HCEC 1CT (cell line): ENCODE measurements around the gene RHOBTB3.
"Not testable (repeated sequence)": the region's sequence is repeated elsewhere in the genome, so short reads cannot be mapped to it uniquely, and the experiment has no call there.

ENCODE experiments used
- DNase-seq: peaks from one replicate; pipeline ENCODE4 v3.0.0-alpha.2; 2017

The RHOBTB3 gene, protein sequence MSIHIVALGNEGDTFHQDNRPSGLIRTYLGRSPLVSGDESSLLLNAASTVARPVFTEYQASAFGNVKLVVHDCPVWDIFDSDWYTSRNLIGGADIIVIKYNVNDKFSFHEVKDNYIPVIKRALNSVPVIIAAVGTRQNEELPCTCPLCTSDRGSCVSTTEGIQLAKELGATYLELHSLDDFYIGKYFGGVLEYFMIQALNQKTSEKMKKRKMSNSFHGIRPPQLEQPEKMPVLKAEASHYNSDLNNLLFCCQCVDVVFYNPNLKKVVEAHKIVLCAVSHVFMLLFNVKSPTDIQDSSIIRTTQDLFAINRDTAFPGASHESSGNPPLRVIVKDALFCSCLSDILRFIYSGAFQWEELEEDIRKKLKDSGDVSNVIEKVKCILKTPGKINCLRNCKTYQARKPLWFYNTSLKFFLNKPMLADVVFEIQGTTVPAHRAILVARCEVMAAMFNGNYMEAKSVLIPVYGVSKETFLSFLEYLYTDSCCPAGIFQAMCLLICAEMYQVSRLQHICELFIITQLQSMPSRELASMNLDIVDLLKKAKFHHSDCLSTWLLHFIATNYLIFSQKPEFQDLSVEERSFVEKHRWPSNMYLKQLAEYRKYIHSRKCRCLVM

DNA sequence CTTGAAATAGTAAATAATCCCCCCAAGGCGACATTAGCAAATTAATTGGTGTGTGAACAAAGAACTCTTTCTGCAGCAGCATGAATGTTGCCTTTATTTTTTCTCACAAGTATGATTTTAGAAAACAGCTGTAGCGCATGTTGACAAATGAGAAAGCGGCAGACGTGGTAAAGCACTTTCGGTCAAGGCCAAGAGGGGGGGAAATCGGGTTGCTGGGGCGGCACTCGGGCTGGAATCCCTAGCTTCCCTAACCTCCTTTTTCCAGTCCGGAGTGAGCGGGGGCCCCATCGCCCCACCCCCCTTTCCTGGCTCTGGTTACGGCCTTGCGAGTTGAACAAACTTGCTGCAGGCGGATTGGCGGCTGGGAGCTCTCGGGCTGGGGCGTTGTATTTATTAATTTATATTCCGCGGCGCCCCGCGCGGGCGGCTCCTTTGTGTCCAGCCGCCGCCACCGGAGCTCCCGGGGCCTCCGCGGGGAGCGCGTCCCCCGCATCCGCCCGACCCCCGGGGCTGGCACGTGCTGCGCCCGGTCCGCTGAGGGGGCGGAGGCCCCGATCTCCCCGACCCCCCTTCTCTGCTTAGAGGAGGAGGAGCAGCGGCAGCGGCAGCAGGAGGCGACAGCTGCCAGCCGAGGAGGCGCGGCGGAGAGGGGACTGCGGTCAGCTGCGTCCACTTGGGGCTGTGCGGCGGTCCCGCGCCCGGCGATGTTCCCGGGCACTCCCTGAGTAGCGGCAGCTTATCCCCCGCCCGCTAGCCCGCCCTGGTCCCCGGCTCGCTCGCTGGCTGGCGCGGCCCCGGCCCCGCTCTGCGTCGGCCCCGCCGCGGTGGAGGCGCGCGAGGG is at the start of gene RHOBTB3:
Gene RHOBTB3, plus strand, starts transcription at position 607 of the 841 bp plus-strand sequence. CDS start 347 bp downstream, outside the sequence.
- peak; percentile 96 for DNase-seq

DNA sequence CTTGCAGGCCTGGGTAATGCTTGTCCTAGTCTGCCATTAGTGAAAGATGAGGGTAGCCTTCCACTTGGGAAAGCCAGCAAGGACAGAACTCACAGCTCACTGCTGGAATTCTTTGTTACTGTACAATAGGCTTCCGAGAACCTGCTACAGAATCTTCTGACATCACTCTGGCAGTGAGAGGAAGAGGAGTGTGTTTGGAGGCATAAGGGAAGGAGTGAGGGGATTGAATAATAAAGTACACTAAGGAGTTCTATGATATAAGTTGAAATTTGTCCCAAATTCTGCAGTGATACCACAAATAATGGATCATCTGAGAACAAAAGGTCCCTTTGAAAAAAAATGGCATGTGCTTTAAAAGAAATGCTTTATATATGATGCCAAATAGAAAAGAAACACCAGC is 48.2 kb upstream of the RHOBTB3 start, which contains the start of gene SPATA9:
Gene SPATA9, minus strand, starts transcription at position 101 of the 400 bp plus-strand sequence. CDS start 137 bp downstream, outside the sequence.
- no peak for DNase-seq

DNA sequence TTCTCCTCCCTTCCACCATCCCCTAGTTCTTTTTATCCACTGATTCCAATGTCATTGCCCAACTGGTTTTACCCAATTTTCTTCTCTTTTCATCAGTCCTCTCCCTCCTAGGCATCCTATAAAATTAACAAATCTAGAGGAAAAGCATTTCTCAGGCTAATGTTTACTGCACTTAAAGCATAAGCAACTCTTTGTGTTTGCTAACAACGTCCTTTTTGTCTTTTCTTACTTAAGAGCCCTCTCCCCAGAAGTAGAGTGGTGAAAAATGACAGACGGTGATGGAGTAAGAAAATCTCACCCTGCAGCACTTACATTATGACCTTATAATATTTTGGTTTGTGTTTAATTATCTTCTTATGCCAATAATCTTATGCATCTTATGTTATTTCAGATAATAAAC is 46.8 kb upstream of the RHOBTB3 start:
- DNase-seq = no peak

DNA sequence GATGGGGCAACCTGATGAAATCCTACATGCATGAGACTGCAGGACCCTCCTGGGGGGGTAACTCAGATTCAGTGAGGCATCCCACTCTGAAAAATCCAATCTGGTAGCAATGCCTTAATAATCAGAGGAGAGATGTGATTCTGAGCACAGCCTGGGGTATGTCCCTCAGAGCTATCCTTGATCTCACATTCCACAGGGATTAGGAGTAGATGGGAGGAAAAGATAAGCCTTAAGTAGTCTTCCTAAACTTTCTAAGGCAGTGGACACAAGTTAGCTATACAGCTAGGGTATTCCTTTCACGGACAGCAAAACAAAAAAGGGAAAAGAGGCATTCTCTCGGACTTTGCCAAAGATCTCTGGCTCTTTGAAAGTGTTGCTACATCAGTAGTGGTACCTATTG is 44.5 kb upstream of the RHOBTB3 start:
- no peak for DNase-seq

- DNase-seq = no peak
Measured at GRCh38 chr5:95689680-95690079, 41.5 kb upstream of the RHOBTB3 start.

DNA sequence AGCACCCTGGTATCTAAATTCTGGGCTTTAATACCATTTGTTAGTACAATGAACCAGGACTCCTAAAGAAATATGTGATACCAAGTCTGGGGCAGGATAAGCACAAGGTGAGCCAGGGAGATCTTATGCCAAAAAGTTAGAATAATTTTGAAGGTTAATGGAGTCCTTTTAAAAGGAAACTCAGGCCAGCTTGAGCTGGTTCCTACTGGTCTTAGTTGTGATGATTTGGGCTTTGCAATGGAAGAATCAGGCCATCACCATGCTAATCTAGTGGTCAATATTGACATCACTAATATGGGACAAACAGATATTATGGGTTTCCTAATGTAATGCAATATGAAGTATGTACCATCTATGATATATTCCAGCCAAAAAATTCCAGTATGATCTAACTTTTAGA is 40.8 kb upstream of the RHOBTB3 start:
- no peak for DNase-seq

DNA sequence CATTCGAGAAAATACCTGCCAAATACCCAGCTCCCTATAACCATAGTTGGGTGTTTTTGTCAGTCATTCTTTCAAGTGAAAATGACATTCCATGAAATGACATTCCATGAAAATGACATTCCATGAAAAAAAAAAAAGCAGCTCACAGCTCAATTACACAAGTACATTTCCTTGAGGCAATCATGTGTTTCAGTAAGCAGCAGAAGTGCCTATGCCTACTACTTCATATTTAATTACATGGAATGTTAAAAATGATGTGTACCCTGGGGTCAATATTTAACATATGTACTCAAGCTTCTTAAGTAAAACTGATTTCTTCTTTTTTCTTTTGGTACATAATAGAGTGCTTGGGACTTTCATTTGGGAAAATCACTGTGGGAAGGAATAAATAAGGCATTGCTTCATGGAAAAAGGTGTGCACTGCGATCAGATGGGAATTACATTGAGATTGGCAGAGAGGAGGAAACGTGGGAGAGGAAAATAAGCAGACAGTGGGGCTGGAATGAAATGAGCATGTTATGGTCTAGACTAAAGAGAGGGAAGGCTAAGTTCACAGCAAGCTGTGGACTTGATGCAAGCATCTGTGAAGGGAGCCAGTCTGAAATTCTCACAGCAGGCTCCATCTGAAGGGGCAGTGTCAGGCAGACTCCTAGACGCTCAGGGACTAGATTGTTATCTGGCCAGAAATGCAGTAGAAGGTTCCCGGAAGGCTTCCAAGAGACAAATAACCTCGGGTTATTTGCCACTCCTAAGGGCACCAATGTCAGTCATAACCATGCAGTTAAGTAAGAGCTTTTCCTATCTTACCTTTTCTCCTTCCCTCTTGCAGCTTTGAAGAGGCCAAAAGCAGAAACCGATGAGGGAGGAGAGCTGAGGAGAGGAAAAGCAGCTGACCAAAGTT is 33.1 kb upstream of the RHOBTB3 start:
- DNase-seq = no peak

DNA sequence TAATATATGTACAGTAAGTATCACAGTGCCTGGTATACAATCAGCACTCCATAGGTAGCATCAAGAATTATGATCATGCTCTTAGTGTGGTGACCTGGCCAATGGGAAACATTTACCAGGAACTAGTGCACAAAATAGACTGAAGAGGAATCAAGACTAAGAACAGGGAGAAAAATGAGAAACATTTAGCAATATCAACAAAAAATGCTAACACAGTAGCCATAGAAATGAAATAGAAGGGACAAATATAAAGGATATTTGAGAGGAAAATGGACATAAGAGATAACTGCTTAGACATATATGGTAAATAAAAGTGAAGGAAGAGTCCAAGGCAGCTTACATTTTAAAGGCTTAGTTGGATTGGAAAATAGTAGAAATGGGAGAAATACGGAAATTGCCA is 31.8 kb upstream of the RHOBTB3 start:
- DNase-seq = no peak

- no peak for DNase-seq
Measured at GRCh38 chr5:95701074-95701473, 30.1 kb upstream of the RHOBTB3 start.

DNA sequence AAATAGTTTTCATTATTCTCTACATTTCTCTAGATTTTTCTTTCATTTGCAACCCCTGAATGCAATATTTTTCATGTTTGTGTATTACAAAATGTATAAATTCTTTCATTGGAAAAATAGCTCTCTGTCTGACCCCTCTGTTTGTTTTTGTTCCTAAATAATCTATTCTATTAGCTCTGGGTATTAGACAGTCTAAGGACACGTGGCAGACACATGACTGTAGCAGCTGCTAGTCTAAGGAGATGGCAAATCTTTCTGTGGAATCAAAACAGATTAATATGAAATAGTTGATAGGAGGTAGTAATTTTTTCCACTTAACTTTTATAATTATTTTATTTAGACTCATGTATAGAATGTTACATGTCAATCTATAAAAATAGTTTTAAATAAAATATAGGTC is 27.0 kb upstream of the RHOBTB3 start:
- no peak for DNase-seq

DNA sequence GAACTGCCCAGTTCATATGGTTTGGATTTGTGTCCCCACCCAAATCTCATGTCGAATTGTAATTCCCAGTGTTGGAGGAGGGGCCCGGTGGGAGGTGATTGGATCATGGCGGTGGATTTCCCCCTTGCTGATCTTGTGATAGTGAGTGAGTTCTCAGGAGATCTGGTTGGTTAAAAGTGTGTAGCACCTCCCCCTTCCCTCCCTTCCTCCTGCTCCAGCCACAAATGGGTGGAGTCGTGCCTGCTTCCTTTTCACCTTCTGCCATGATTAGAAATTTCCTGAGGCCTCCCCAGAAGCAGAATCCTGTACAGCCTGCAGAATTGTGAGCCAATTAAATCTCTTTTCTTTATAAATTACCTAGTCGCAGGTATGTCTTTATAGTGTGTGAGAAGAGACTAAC is 24.9 kb upstream of the RHOBTB3 start:
- DNase-seq = not testable (repeated sequence)

- DNase-seq = no peak
Measured at GRCh38 chr5:95707055-95707454, 24.1 kb upstream of the RHOBTB3 start.

DNA sequence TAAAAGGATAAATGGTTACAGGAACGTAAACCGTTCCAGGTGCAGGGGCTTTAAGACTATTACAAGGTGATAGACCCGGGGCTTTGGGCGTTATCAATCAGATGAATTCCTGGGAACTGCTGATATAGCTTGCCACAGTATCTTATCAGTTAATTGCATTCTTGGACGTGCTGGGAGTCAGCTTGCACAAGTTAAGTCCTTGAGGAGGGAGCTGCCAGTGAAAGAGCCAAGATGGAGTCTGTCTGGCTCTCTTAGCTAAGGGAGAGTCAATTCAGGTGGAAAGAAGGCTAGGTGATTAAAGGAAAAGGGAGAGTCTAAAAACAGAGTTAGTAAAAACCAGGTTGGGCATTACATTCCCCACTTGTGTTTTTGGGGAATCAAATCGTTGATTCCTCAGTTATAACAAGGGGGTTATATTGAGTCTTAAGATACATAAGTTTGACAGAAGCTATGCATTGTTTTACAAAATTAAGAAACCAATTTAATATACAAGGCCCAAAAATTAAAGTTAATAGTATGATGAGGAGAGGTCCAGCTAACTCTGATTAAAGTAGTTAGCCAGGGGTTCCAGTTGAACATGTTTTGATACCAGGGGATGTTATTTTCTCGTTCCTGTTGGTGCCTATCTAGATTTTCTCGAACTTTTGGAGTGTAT is 23.5 kb upstream of the RHOBTB3 start:
- not testable (repeated sequence) for DNase-seq

GRCh38 chr5:95708876-95709275 is 22.3 kb upstream of the RHOBTB3 start:
- DNase-seq = no peak

DNA sequence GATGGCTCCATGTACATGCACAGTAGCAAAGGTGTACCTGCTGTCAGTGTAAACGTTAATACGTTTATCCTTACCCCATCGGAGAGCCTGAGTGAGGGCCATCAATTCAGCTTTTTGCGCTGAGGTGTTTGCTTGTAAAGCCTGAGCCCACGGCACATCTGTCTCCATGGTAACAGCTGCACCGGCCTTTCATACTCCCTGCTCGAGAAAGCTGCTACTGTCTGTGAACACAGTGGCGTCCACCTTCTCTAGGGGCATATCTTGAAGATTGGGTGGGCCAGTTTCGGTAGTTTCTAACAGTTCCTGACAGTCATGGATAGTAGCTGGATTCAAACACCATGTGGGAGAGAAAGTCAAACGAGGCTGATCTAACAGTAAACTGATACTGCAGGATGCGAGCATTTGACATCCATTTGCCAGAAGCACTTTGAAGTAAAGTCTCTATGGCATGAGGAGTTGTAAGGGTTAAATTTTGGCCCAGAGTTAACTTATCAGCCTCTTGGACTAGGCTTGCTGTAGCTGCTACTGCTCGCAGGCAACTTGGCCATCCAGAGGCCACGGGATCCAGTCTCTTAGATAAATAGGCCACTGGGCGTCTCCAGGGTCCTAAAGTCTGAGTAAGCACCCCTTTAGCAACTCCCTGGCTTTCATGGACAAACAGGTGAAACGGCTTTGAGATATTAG is 21.0 kb upstream of the RHOBTB3 start:
- DNase-seq = no peak

- DNase-seq = not testable (repeated sequence)
Measured at GRCh38 chr5:95710651-95711500, 20.3 kb upstream of the RHOBTB3 start.

- DNase-seq = no peak
Measured at GRCh38 chr5:95711501-95712346, 19.4 kb upstream of the RHOBTB3 start.

- peak; percentile 80 for DNase-seq
Measured at GRCh38 chr5:95712347-95712958, 18.7 kb upstream of the RHOBTB3 start.

GRCh38 chr5:95713246-95713645 is 17.9 kb upstream of the RHOBTB3 start:
- DNase-seq = not testable (repeated sequence)
